Activated naive CD4-positive, alpha-beta T cell treated with anti-CD3 and anti-CD28 coated beads, Interleukin-2, amount 50 U/mL, for 24 hours (primary cell): Measurements from ENCODE around the gene MACROD2.

Experiments
- H3K27ac Mint-ChIP-seq: one replicate; pipeline ENCODE4 v1.8.0; 2021; ENCODE audit warnings: mild to moderate bottlenecking, mixed read lengths
- H3K27me3 Mint-ChIP-seq: one replicate; pipeline ENCODE4 v1.8.0; 2021; ENCODE audit warnings: mixed read lengths
- H3K36me3 Mint-ChIP-seq: one replicate; pipeline ENCODE4 v1.8.0; 2021; ENCODE audit warnings: mixed read lengths
- H3K4me1 Mint-ChIP-seq: one replicate; pipeline ENCODE4 v1.8.0; 2021; ENCODE audit warnings: mixed read lengths
- H3K4me3 Mint-ChIP-seq: one replicate; pipeline ENCODE4 v1.8.0; 2021; ENCODE audit warnings: mild to moderate bottlenecking, mixed read lengths
- H3K9me3 Mint-ChIP-seq: one replicate; pipeline ENCODE4 v1.8.0; 2021; ENCODE audit warnings: mixed read lengths

Gene MACROD2

GRCh38 chr20:14889496-14890255, 894.4 kb downstream of the MACROD2 start:
- no peak overlapping the region for H3K4me3 Mint-ChIP-seq
- H3K36me3 Mint-ChIP-seq, result no peaks in the 10 kb centered on the region
- no peaks in the 10 kb centered on the region for H3K27me3 Mint-ChIP-seq
- H3K4me1 Mint-ChIP-seq, result no peaks in the 10 kb centered on the region
- H3K9me3 Mint-ChIP-seq, result peaks cover 9% of the 10 kb centered on the region
- H3K27ac Mint-ChIP-seq, result no peak overlapping the region

GRCh38 chr20:14890713-14891112, 895.4 kb downstream of the MACROD2 start:
- Mint-ChIP-seq H3K4me1 (no peaks in the 10 kb centered on the region), H3K27me3 (no peaks in the 10 kb centered on the region), H3K4me3 (no peak overlapping the region), H3K9me3 (peaks cover 12% of the 10 kb centered on the region), H3K27ac (no peak overlapping the region), H3K36me3 (no peaks in the 10 kb centered on the region)

- H3K27me3 Mint-ChIP-seq, result no peaks in the 10 kb centered on the region
- peaks cover 14% of the 10 kb centered on the region for H3K9me3 Mint-ChIP-seq
- H3K27ac Mint-ChIP-seq, result no peak overlapping the region
- no peak overlapping the region for H3K4me3 Mint-ChIP-seq
- H3K4me1 Mint-ChIP-seq, result no peaks in the 10 kb centered on the region
- H3K36me3 Mint-ChIP-seq, result no peaks in the 10 kb centered on the region
Measured at GRCh38 chr20:14892782-14893181, 897.5 kb downstream of the MACROD2 start.

- H3K4me1 Mint-ChIP-seq, result no peaks in the 10 kb centered on the region
- no peak overlapping the region for H3K27ac Mint-ChIP-seq
- peaks cover 16% of the 10 kb centered on the region for H3K9me3 Mint-ChIP-seq
- H3K27me3 Mint-ChIP-seq, result no peaks in the 10 kb centered on the region
- H3K36me3 Mint-ChIP-seq, result no peaks in the 10 kb centered on the region
- H3K4me3 Mint-ChIP-seq, result no peak overlapping the region
Measured at GRCh38 chr20:14896569-14896968, 901.3 kb downstream of the MACROD2 start.

GRCh38 chr20:14897608-14898007, 902.3 kb downstream of the MACROD2 start:
- Mint-ChIP-seq H3K27me3 (no peaks in the 10 kb centered on the region), H3K36me3 (no peaks in the 10 kb centered on the region), H3K4me1 (no peaks in the 10 kb centered on the region), H3K9me3 (peaks cover 16% of the 10 kb centered on the region), H3K4me3 (no peak overlapping the region), H3K27ac (no peak overlapping the region)

GRCh38 chr20:14902432-14903089, 907.2 kb downstream of the MACROD2 start:
- H3K36me3 Mint-ChIP-seq, result no peaks in the 10 kb centered on the region
- H3K4me1 Mint-ChIP-seq, result no peaks in the 10 kb centered on the region
- H3K27me3 Mint-ChIP-seq, result no peaks in the 10 kb centered on the region
- H3K27ac Mint-ChIP-seq, result no peak overlapping the region
- no peak overlapping the region for H3K4me3 Mint-ChIP-seq
- H3K9me3 Mint-ChIP-seq, result peaks cover 4% of the 10 kb centered on the region

GRCh38 chr20:14906908-14907434, 911.7 kb downstream of the MACROD2 start:
- Mint-ChIP-seq H3K9me3 (peaks cover 5% of the 10 kb centered on the region), H3K4me3 (no peak overlapping the region), H3K4me1 (no peaks in the 10 kb centered on the region), H3K27ac (no peak overlapping the region), H3K27me3 (no peaks in the 10 kb centered on the region), H3K36me3 (no peaks in the 10 kb centered on the region)

GRCh38 chr20:14910126-14910525, 914.8 kb downstream of the MACROD2 start:
- Mint-ChIP-seq H3K9me3 (peaks cover 13% of the 10 kb centered on the region), H3K4me3 (no peak overlapping the region), H3K4me1 (no peaks in the 10 kb centered on the region), H3K36me3 (no peaks in the 10 kb centered on the region), H3K27me3 (no peaks in the 10 kb centered on the region), H3K27ac (no peak overlapping the region)

GRCh38 chr20:14913896-14914620, 918.7 kb downstream of the MACROD2 start:
- Mint-ChIP-seq H3K9me3 (peaks cover 23% of the 10 kb centered on the region), H3K4me1 (no peaks in the 10 kb centered on the region), H3K27me3 (peaks cover 1% of the 10 kb centered on the region)

GRCh38 chr20:14914633-14915032, 919.3 kb downstream of the MACROD2 start:
- Mint-ChIP-seq H3K27me3 (peaks cover 1% of the 10 kb centered on the region), H3K4me1 (no peaks in the 10 kb centered on the region), H3K36me3 (no peaks in the 10 kb centered on the region), H3K4me3 (no peak overlapping the region), H3K27ac (no peak overlapping the region), H3K9me3 (peaks cover 22% of the 10 kb centered on the region)

More at GRCh38 chr20:14913896-14914620, 918.7 kb downstream of the MACROD2 start:
- Mint-ChIP-seq H3K4me3 (no peak overlapping the region), H3K27ac (no peak overlapping the region), H3K36me3 (no peaks in the 10 kb centered on the region)

- Mint-ChIP-seq H3K4me3 (no peak overlapping the region), H3K36me3 (no peaks in the 10 kb centered on the region), H3K4me1 (no peaks in the 10 kb centered on the region), H3K9me3 (peaks cover 18% of the 10 kb centered on the region), H3K27ac (no peak overlapping the region), H3K27me3 (peaks cover 1% of the 10 kb centered on the region)
Measured at GRCh38 chr20:14915356-14915755, 920.0 kb downstream of the MACROD2 start.

- Mint-ChIP-seq H3K9me3 (peaks cover 18% of the 10 kb centered on the region), H3K4me3 (no peak overlapping the region), H3K27ac (no peak overlapping the region), H3K4me1 (no peaks in the 10 kb centered on the region), H3K27me3 (peaks cover 1% of the 10 kb centered on the region), H3K36me3 (no peaks in the 10 kb centered on the region)
Measured at GRCh38 chr20:14916360-14916920, 921.1 kb downstream of the MACROD2 start.

GRCh38 chr20:14918281-14918680, 923.0 kb downstream of the MACROD2 start:
- no peak overlapping the region for H3K27ac Mint-ChIP-seq
- no peaks in the 10 kb centered on the region for H3K4me1 Mint-ChIP-seq
- H3K36me3 Mint-ChIP-seq, result no peaks in the 10 kb centered on the region
- no peak overlapping the region for H3K4me3 Mint-ChIP-seq
- H3K9me3 Mint-ChIP-seq, result peaks cover 14% of the 10 kb centered on the region
- H3K27me3 Mint-ChIP-seq, result peaks cover 1% of the 10 kb centered on the region

GRCh38 chr20:14918976-14919375, 923.7 kb downstream of the MACROD2 start:
- H3K9me3 Mint-ChIP-seq, result peaks cover 17% of the 10 kb centered on the region
- no peaks in the 10 kb centered on the region for H3K36me3 Mint-ChIP-seq
- no peak overlapping the region for H3K4me3 Mint-ChIP-seq
- H3K4me1 Mint-ChIP-seq, result no peaks in the 10 kb centered on the region
- peaks cover 1% of the 10 kb centered on the region for H3K27me3 Mint-ChIP-seq
- H3K27ac Mint-ChIP-seq, result no peak overlapping the region

- Mint-ChIP-seq H3K27me3 (peaks cover 1% of the 10 kb centered on the region), H3K36me3 (no peaks in the 10 kb centered on the region), H3K4me3 (no peak overlapping the region), H3K9me3 (peaks cover 17% of the 10 kb centered on the region), H3K27ac (no peak overlapping the region), H3K4me1 (no peaks in the 10 kb centered on the region)
Measured at GRCh38 chr20:14919501-14920081, 924.3 kb downstream of the MACROD2 start.
